GM10266 (cell line): Measurements from ENCODE around the gene CITED1.
A peak's percentile ranks its signal among the peaks of the same experiment; 100 is the strongest.

ENCODE experiments used
- DNase-seq: peaks from one replicate; pipeline ENCODE4 v3.0.0; 2012; ENCODE audit errors: extremely low spot score
- TF ChIP-seq, protein P1 (sequence below): IDR thresholded peaks from 2 replicates; pipeline ENCODE4 v1.5.1; 2012; ENCODE audit warnings: mild to moderate bottlenecking, low read depth; ENCODE audit not compliant: control insufficient read depth, insufficient read depth; ENCODE audit errors: missing control alignments

The CITED1 gene

DNA sequence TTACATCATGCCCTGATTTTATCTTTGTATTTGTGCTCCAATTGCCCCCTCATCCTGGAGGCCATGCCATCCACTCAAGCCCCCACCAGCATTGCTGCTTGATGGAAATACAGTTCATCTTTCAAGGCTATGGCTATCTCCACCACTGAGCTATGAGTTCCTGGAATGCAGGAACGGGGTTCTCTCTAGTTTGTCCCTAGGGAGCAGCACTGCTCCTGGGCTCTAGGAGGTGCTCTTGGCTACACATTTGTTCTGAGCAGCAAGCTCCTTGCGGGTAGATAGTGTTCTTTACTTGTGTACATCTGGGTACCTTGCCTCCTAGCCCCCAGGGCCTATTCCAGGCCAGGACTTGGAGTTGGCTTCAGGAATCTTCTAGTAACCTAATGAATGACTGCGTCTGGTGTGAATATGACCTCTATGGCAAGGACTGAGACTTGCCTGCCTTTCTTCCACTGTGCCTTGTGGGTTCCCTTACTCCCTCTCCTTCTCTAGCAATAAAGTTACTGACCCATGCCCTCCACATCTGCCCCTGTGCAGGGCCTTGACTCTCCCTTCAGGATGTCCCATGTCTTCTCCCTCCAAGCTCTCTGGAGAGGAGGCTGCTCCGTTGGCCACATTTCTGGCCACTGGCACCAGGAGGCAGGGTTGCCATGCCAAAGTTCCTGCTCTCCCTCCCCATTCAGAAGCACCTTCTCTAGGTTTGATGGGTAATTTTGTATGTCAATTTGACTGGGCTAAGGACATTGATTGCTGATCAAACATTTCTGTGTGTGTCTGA lies 7.6 kb downstream of the CITED1 start:
- DNase-seq, result no peak
- TF ChIP-seq, protein P1, sequence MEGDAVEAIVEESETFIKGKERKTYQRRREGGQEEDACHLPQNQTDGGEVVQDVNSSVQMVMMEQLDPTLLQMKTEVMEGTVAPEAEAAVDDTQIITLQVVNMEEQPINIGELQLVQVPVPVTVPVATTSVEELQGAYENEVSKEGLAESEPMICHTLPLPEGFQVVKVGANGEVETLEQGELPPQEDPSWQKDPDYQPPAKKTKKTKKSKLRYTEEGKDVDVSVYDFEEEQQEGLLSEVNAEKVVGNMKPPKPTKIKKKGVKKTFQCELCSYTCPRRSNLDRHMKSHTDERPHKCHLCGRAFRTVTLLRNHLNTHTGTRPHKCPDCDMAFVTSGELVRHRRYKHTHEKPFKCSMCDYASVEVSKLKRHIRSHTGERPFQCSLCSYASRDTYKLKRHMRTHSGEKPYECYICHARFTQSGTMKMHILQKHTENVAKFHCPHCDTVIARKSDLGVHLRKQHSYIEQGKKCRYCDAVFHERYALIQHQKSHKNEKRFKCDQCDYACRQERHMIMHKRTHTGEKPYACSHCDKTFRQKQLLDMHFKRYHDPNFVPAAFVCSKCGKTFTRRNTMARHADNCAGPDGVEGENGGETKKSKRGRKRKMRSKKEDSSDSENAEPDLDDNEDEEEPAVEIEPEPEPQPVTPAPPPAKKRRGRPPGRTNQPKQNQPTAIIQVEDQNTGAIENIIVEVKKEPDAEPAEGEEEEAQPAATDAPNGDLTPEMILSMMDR, result peak; percentile 31

DNA sequence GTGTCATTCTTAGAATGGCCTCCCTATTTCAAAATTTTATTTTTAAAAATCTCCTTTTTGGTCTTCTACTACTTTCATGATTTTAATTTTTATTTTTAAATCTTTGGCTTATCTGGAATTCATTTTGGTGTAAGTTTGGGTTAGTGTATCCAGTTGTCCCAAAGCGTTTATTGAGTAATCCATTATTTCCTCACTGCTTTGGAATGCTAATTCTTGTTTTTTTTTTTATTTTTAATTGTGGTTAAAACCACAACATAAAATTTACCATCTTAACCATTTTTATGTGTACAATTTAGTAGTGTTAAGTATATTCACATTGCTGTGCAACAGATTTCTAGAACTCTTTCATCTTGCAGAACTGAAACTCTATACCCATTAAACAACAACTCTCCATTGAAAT lies 8.7 kb downstream of the CITED1 start:
- TF ChIP-seq, protein P1, result no peak
- no peak for DNase-seq

DNA sequence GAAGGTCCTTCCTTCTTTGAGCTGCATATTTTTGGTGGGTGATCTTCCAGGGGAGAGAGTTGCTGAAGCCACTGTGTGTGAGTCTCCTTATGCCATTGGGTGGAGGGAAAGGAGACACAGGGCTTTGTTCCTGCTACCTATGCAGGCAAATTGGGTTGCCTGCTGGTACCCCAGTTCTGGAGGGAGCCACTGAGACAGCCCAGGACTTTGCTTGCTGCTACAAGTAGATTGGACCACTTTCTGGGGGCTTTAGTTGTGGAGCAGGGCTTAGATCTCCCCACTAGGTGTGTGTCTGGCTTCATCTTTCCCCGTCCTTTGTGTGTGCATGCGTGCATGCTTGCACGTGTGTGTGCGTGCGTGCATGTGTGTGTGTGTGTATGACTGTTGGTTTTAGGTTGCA lies 10.0 kb downstream of the CITED1 start:
- DNase-seq, result no peak
- TF ChIP-seq, protein P1, result no peak

DNA sequence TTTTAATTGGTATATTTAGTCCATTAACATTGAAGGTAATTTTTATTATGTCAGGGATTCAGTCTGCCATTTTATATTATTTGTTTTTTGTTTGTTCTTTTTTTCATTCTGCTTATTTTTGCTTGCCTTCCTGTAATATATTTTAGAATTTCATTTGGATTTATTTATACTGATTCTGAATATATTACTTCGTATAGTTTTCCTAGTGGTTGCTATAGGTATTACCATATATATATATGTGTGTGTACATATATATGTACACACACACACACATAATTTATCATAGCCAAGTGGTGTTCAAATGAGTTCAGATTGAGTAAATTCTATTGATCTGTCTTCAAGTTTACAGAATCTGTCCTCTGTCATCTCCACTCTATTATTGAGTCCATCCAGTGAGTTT lies 11.2 kb downstream of the CITED1 start:
- no peak for DNase-seq
- TF ChIP-seq, protein P1, result no peak

DNA sequence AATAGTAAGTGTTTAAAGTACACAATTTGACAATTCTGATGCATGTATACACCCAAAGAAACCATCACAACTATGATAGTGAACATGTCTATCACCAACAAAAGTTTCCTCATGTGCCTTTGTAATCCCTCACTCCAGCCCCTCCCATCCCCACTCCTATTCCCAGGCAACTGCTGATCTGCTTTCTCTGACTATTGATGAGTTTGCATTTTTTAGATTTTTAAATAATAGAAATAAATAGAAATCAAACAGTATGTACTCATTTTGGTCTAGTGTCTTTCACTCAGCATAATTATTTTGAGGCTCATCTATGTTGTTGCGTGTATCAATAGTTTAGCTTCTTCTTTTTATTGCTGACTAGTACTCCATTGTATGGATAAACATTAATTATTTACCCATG lies 23.4 kb downstream of the CITED1 start:
- DNase-seq, result no peak
- TF ChIP-seq, protein P1, result no peak

DNA sequence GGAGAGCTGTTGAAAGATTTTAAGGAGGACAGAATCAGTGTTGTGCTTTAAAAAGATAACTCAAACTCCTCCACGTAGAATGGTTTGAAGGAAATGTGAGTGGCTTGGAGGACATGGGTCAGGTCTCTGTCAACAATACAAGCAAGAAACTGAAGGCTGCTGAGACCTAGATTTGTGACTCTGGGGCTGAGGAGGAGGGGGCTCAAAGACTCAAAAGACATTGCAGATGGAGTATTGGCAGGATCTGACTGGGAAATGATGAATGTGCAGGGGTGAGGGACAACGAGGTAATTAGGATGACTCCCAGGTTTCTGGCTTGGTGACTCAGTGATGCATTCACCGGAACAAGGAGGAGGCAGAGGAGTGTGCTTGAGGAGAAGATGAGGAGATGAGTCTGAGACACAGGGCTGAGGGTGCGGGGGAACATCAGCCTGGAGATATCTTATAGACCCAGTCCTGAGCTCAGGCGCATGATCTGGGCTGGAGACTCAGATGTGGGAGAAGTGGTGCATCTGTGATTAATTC lies 25.3 kb downstream of the CITED1 start:
- DNase-seq, result no peak
- TF ChIP-seq, protein P1, result no peak

DNA sequence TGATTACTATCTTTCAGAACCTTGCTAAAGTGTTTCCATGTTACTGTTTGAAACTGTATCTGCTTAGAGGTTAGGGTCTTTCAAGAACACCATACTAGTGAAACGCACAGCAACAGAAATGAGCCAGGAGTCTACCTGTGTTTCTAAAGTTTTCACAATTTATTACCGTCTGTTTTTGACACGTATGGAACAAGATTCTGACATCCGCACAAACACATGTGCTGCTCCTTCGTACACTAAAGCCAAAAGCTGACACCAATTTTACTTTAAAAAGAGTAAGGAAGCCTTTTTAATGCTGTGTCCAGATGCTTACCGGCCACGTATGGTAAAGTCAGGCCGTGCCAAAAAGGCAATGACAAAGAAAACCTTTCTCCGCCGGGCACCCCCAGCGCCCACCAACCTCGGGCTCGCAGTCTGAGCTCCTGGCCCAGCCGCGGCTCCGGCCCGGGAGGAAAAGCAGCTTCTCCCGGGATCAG lies 29.2 kb downstream of the CITED1 start:
- TF ChIP-seq, protein P1, result no peak
- no peak for DNase-seq
